Large intestine (tissue), 3 donors: ENCODE data around the gene AJAP1. TPM values are rescaled to one million over a fixed set of nuclear protein-coding genes. Genes with fewer than 3 reads are reported as not detected.

Experiments
- DNase-seq, 2 donors: peaks; one replicate each; pipeline versions ENCODE4 v3.0.0 to v3.0.0-alpha.2; 2013
- H3K27ac ChIP-seq: one replicate; pipeline ENCODE4 v1.5.1; 2013; ENCODE audit warnings: low read length
- H3K27me3 ChIP-seq: 2 replicates; pipeline ENCODE4 v1.6.1; 2013; ENCODE audit warnings: low read length; ENCODE audit not compliant: control insufficient read depth, insufficient read depth
- H3K36me3 ChIP-seq: 2 replicates; pipeline ENCODE4 v1.6.1; 2013; ENCODE audit warnings: low read length; ENCODE audit not compliant: control insufficient read depth, insufficient read depth
- H3K4me1 ChIP-seq: one replicate; pipeline ENCODE4 v1.6.1; 2013; ENCODE audit warnings: low read length; ENCODE audit not compliant: control insufficient read depth, insufficient read depth
- H3K4me3 ChIP-seq: one replicate; pipeline ENCODE4 v1.5.1; 2013; ENCODE audit warnings: low read length
- H3K9me3 ChIP-seq: one replicate; pipeline ENCODE4 v1.6.1; 2013; ENCODE audit warnings: mild to moderate bottlenecking, low read depth, low read length, moderate library complexity; ENCODE audit not compliant: control insufficient read depth
- WGBS: methylation state at CpG from one replicate; pipeline ENCODE4 v1.1.5; 2013; ENCODE audit warnings: low lambda C conversion rate; ENCODE audit not compliant: insufficient coverage; 5-methylcytosine and 5-hydroxymethylcytosine counted together
- polyA plus RNA-seq: library from polyadenylated mRNA; unstranded; fragments of 120-200 nt; gene quantifications from one replicate; pipeline ENCODE4 v1.2.1, GENCODE V29; 2013

AJAP1 gene
- polyA plus RNA-seq, 1 donor: 0.57 TPM

GRCh38 chr1:4769516-4770280, 115.3 kb downstream of the AJAP1 start:
- no peaks in the 10 kb centered on the region for H3K4me1 ChIP-seq
- no peak overlapping the region for H3K4me3 ChIP-seq
- H3K9me3 ChIP-seq: no peaks in the 10 kb centered on the region
- WGBS: no CpG with 5 or more reads among the region's 18 CpGs
- no peak for DNase-seq
- H3K36me3 ChIP-seq: no peaks in the 10 kb centered on the region
- no peak overlapping the region for H3K27ac ChIP-seq
- H3K27me3 ChIP-seq: no peaks in the 10 kb centered on the region

GRCh38 chr1:4770713-4771112, 116.3 kb downstream of the AJAP1 start:
- no peak overlapping the region for H3K27ac ChIP-seq
- no peaks in the 10 kb centered on the region for H3K9me3 ChIP-seq
- no peak overlapping the region for H3K4me3 ChIP-seq
- no peaks in the 10 kb centered on the region for H3K27me3 ChIP-seq
- no peak for DNase-seq
- no peaks in the 10 kb centered on the region for H3K36me3 ChIP-seq
- no CpG with 5 or more reads among the region's 8 CpGs for WGBS
- H3K4me1 ChIP-seq: no peaks in the 10 kb centered on the region

- Histone ChIP-seq H3K27ac (no peak overlapping the region), H3K9me3 (no peaks in the 10 kb centered on the region), H3K27me3 (no peaks in the 10 kb centered on the region), H3K4me1 (no peaks in the 10 kb centered on the region), H3K4me3 (no peak overlapping the region), H3K36me3 (no peaks in the 10 kb centered on the region)
- no peak for DNase-seq
- WGBS: no CpG with 5 or more reads among the region's 13 CpGs
Observed at GRCh38 chr1:4771267-4771666, 116.9 kb downstream of the AJAP1 start.

- no peaks in the 10 kb centered on the region for H3K27me3 ChIP-seq
- no peak overlapping the region for H3K4me3 ChIP-seq
- no peaks in the 10 kb centered on the region for H3K9me3 ChIP-seq
- H3K27ac ChIP-seq: no peak overlapping the region
- no peaks in the 10 kb centered on the region for H3K36me3 ChIP-seq
- DNase-seq: no peak
- WGBS: no CpG with 5 or more reads among the region's 8 CpGs
- H3K4me1 ChIP-seq: no peaks in the 10 kb centered on the region
Observed at GRCh38 chr1:4771721-4772120, 117.3 kb downstream of the AJAP1 start.

GRCh38 chr1:4772294-4773010, 118.0 kb downstream of the AJAP1 start:
- no peaks in the 10 kb centered on the region for H3K36me3 ChIP-seq
- no peaks in the 10 kb centered on the region for H3K27me3 ChIP-seq
- no CpG with 5 or more reads among the region's 37 CpGs for WGBS
- no peak overlapping the region for H3K27ac ChIP-seq
- H3K9me3 ChIP-seq: no peaks in the 10 kb centered on the region
- DNase-seq: no peak
- H3K4me3 ChIP-seq: no peak overlapping the region
- no peaks in the 10 kb centered on the region for H3K4me1 ChIP-seq

- H3K36me3 ChIP-seq: no peaks in the 10 kb centered on the region
- H3K9me3 ChIP-seq: no peaks in the 10 kb centered on the region
- no peak overlapping the region for H3K4me3 ChIP-seq
- no peak for DNase-seq
- no peak overlapping the region for H3K27ac ChIP-seq
- H3K4me1 ChIP-seq: no peaks in the 10 kb centered on the region
- no CpG with 5 or more reads among the region's 7 CpGs for WGBS
- H3K27me3 ChIP-seq: no peaks in the 10 kb centered on the region
Observed at GRCh38 chr1:4773226-4773625, 118.8 kb downstream of the AJAP1 start.

GRCh38 chr1:4775506-4775905, 121.1 kb downstream of the AJAP1 start:
- Histone ChIP-seq H3K4me1 (no peaks in the 10 kb centered on the region), H3K36me3 (no peaks in the 10 kb centered on the region), H3K9me3 (no peaks in the 10 kb centered on the region), H3K4me3 (no peak overlapping the region), H3K27ac (no peak overlapping the region), H3K27me3 (no peaks in the 10 kb centered on the region)
- DNase-seq: no peak
- no CpG with 5 or more reads among the region's 9 CpGs for WGBS

- Histone ChIP-seq H3K27ac (no peak overlapping the region), H3K36me3 (no peaks in the 10 kb centered on the region), H3K9me3 (no peaks in the 10 kb centered on the region), H3K4me3 (no peak overlapping the region), H3K27me3 (no peaks in the 10 kb centered on the region), H3K4me1 (no peaks in the 10 kb centered on the region)
- peak in 1 of 2 donors; percentile 16 for DNase-seq
- no CpG with 5 or more reads among the region's 7 CpGs for WGBS
Observed at GRCh38 chr1:4778056-4778455, 123.6 kb downstream of the AJAP1 start.

GRCh38 chr1:4781646-4782045, 127.2 kb downstream of the AJAP1 start:
- no peak overlapping the region for H3K27ac ChIP-seq
- whole genome bisulfite sequencing: no CpG with 5 or more reads among the region's 14 CpGs
- H3K9me3 ChIP-seq: no peaks in the 10 kb centered on the region
- DNase-seq: no peak
- H3K27me3 ChIP-seq: no peaks in the 10 kb centered on the region
- no peaks in the 10 kb centered on the region for H3K36me3 ChIP-seq
- no peak overlapping the region for H3K4me3 ChIP-seq
- H3K4me1 ChIP-seq: no peaks in the 10 kb centered on the region

- Histone ChIP-seq H3K9me3 (no peaks in the 10 kb centered on the region), H3K4me3 (no peak overlapping the region), H3K4me1 (no peaks in the 10 kb centered on the region), H3K27ac (no peak overlapping the region), H3K27me3 (no peaks in the 10 kb centered on the region), H3K36me3 (no peaks in the 10 kb centered on the region)
- 100% methylated on average over 2 of the region's 17 CpGs for WGBS
- no peak for DNase-seq
Observed at GRCh38 chr1:4784761-4785160, 130.4 kb downstream of the AJAP1 start.
